T-helper 2 cell treated with Interferon-gamma antibody and Interleukin-4, amounts not matched to agents 100 ng/mL and 5 ng/mL, for 36 hours (primary cell): Measurements from ENCODE around the gene SNX3. TPM values are rescaled to one million over a fixed set of nuclear protein-coding genes. Genes with fewer than 3 reads are reported as not detected.

ENCODE experiments used
- intact Hi-C: fragments of 100-400 bp; cut with micrococcal nuclease; formaldehyde crosslinking; loops from one replicate; pipeline ENCODE4 v1.15.1; 2023
- total RNA-seq: library from RNA; stranded (reverse); gene quantifications from 2 replicates; pipeline ENCODE4 v1.2.3, GENCODE V29; 2022

SNX3 gene
- total RNA-seq, 1 donor from 2014 or later, result 80.2 TPM

DNA sequence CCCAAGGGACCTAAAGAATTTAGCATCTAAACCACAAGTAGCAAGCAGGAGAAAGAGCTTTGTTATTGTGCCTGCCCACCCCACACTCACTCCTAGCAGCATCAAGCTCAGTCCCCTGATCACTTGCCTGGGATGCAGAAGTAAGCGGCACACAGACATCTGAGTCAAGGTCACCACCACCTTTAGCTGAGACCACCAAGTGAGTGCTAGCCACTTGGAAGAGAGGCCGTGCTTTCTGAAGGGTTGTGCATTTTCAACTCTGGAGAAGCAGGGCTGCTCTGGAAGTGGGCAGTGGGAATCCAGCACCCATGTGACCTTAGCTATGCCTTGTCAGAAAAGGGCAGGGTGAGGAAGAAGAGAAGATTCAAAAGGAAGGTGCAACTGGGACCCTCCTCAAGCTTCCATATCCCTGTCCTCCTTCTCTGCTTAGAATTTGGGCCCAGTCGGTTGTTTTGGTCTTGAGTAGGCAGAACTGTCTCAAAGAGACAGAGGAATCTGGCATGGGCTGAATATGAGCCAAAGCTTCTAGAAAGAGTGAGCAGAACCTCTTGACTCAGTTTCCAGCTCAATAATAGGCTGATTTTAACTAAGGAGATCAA is 88.8 kb downstream of the SNX3 start:
- intact Hi-C loops, result loop anchor here (2.0 to 10.0 kb wide), 3 partner anchors 15 to 320 kb away; no protein-coding TSS in a partner anchor

- intact Hi-C loops, result loop anchor here (2.0 to 10.0 kb wide), 3 partner anchors 15 to 321 kb away; no protein-coding TSS in a partner anchor
These were observed 89.4 kb downstream of the SNX3 start for GRCh38 chr6:108171291-108171917.

DNA sequence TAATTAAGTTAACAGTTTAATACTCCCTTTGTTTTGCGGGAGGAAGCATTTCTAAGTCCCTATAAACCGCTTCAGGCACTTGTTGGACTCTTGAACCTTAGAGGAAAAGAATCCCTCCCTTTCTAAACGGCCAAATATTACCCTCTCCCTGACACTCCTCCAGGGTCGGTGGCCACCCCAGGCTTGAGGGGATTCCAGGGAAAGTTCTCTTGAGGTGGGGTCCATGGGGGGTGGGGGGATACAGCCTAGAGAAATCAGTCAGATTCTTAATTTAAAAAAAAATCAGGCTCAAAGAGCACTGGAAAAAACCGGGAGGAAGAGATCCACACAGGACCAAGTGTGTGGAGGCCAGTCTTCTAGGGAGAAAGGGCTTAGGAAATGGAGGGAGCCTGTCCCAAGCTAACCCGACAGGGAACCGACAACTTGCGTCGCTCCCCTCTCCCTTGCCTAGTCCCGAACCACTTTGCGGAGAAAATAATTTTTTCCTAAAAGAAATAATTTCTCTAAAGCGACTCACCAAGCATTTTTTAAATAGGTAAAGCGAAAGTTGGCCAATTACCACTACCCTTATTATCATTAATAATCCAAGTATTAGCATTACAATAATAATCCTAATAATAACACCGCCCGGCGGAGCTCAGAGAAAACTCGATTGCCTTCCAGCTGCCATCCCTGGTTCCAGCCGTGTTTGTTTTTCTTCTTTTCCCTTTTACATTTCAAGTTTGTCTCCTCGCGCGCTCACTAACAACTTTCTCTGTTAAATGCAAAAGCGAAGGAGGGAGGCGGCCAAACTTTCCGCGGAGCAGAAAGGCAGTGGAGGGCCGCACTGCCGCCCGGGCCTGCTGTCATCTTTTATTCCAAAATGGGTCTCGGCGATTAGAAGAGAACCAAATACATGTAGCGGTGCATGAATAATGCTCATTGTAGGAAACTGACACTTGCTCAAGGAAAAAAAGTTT is 90.2 kb downstream of the SNX3 start:
- intact Hi-C loops, result loop anchor here (2.0 to 10.0 kb wide), 3 partner anchors 14 to 322 kb away; no protein-coding TSS in a partner anchor

DNA sequence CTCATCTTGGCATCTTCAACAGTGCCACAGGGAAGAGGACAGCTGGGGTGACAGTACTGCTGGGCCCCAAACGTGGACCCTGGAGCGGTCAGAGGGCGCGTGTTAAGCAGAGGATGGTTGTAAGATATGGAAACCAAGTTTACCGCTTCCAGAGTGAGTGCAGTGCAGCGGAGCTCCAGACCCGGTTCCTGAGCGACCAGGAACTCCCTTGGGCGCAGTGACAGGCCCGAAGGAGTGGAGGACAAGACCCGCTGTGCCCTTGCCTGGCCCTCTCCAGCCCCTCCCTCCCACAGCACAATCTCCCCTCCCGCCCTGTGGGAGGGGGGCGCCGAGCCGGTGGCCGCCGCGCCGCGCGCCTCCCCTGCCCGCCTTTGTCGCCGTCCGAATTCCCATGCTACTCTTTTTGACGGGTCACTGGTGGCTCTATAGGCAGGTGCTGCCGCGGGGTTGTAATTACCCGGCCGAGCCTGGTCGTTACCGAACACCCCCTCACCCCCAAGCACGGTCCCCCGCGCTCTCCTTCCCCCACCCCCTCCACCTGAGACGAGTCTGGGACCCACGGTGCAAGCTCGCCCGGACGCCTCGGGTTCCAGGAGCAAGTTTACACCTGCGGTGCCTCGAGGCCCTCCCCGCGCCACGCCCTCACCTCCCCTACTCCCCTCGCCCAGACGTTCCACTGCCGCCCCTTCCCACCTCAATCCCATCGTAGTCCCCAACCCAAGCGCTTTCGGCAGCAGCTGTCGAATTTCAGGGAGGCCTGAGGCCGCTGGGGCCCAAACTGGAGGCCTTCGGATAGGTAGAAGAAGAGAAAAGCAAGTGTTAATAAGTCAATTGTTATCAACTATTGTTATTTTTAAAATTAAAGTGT is 91.1 kb downstream of the SNX3 start:
- intact Hi-C loops, result loop anchor here (2.0 to 10.0 kb wide), 4 partner anchors 13 to 675 kb away; partner anchors contain the start of gene SOBP

- intact Hi-C loops, result loop anchor here (10.0 kb wide), 1 partner anchor 674 kb away; the partner anchor contains the start of gene SOBP
These were observed 92.1 kb downstream of the SNX3 start for GRCh38 chr6:108168501-108169463.

- intact Hi-C loops, result loop anchor here (10.0 kb wide), 1 partner anchor 673 kb away; the partner anchor contains the start of gene SOBP
These were observed 92.8 kb downstream of the SNX3 start for GRCh38 chr6:108168090-108168463.

DNA sequence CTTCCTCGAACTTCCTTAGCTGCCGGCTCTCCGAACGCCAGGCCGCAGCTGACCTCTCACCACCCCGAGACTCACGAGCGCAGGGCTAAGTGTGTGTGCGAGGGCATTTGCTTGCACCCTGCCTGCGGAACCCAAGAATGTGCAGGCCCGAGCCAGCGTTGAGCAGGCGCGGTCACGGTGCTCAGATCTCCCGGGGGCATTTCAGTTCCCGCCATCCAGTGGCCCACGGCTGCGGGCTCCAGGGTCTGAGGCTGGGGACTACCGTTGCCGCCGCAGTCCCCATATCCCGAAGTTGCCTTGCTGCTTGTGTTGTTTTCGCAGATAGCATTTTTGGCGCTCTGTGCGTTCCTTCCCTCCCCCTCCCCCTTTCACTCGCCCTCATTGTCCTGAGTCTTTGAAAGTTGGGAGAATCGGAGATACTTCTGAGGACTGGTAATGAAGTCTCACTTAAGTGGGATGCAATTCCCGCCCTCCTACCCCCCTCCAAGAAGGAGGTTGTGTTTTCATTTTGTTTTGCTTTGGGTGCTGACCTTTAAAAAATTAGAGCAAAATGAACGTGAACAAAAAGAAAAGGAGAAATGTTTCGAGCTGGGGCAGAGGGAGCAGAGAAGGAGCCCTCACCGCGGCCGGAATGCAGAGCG is 93.3 kb downstream of the SNX3 start:
- intact Hi-C loops, result loop anchor here (10.0 kb wide), 1 partner anchor 673 kb away; the partner anchor contains the start of gene SOBP

DNA sequence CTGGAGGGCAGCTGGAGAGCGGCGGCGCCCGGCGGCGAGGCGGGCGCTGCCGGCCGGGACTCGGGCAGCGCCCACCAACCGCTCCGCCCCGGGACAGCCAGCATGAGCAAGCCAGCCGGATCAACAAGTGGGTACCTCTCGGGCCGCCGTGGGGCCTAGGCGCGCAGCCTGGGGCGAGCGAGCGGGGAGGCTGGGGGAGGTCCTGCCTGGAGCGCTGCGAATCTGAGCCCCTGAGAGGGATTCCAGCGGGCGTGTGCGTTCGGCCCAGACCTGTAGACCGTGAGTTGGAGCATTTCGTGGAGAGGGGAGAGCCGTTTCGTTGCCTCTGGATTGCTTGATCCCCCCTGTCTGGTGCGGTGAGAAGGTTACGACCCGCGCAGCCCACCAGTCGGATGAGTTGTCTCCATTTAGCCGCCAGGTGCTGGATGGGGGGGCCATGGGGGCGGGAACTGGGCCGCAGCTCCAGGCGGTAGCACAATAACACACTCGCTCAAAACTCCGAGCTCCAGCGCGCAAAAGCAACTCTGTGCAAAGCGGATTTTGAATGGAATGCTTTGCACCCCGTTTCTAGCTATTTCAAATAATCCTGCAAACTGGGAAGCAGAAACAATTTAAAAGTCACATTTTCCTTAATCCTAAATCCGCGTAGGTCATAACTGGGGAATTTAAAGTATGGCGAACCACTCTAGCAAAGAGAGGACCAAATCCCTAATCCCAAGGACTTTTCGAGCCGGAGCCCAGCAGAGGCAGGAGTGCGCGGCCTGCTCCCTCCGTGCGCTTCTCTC is 94.0 kb downstream of the SNX3 start:
- intact Hi-C loops, result loop anchor here (10.0 kb wide), 1 partner anchor 672 kb away; the partner anchor contains the start of gene SOBP

GRCh38 chr6:108165714-108166663 is 94.9 kb downstream of the SNX3 start, which contains the start of gene NR2E1:
NR2E1 (plus strand) TSS chr6:108166022; CDS start chr6:108166766, 744 bp downstream.
- intact Hi-C loops, result loop anchor here (2.0 to 10.0 kb wide), 2 partner anchors 49 to 671 kb away; partner anchors contain the start of gene SOBP

DNA sequence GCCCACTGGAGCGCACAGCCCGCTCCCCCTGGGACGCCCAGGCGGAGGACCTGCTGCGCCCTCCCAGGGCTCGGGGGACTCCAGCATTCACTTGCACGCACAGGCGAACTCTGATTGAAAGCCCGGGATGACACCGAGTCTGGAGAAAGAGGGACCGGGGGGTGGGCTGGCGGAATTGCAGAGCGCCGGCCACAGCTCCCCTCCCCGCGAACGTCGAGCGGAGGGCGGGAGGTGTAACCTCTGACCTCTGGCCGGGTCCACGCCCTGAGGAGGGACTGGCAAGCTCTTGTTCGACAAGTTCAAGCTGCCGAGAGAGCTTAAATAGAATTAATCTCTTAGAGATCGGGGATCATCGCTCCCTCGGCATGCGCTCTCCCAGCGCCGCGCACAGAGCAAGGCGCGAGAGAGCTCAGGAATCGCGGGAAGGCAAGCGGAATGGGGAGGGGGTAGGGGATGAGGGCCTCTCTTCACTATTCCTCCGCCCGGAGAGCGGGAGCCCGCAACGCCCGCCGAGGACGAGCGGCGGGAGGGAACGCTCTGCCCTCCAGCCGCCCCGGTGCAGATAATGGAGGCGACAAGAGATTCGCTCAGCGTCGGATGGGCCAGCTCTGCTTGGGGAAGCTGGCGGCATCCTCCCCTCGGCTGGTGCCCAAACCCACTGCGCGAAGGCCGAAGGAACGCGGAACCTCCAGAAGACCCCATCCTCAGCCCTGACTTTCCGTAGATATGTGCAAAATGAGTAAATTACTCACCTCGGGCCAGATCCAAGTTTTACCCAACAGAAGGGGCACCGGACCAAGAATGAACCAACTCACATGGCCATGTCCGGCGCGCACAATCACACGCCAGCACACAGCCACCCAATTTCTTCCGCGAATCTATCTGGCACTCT is 95.8 kb downstream of the SNX3 start:
- intact Hi-C loops, result loop anchor here (2.0 to 10.0 kb wide), 2 partner anchors 48 to 670 kb away; partner anchors contain the start of gene SOBP

GRCh38 chr6:108164543-108164814 is 96.4 kb downstream of the SNX3 start:
- intact Hi-C loops, result loop anchor here (2.0 to 10.0 kb wide), 2 partner anchors 48 to 670 kb away; partner anchors contain the start of gene SOBP

GRCh38 chr6:108163644-108164542 is 96.9 kb downstream of the SNX3 start:
- intact Hi-C loops, result loop anchor here (2.0 to 10.0 kb wide), 2 partner anchors 47 to 669 kb away; partner anchors contain the start of gene SOBP

- intact Hi-C loops, result loop anchor here (10.0 kb wide), 1 partner anchor 668 kb away; the partner anchor contains the start of gene SOBP
These were observed 97.6 kb downstream of the SNX3 start for GRCh38 chr6:108163267-108163643.

GRCh38 chr6:108161724-108162282 is 99.0 kb downstream of the SNX3 start:
- intact Hi-C loops, result loop anchor here (10.0 kb wide), 1 partner anchor 667 kb away; the partner anchor contains the start of gene SOBP
